UCSD-AML1 (cell line): ENCODE data around the gene CGRRF1.

ENCODE experiments used
- DNase-seq: peaks from one replicate; lab custom pipeline; 2025; ENCODE audit not compliant: unreplicated experiment; lab: John Stamatoyannopoulos, UW

CGRRF1 gene

GRCh38 chr14:54538055-54538454, 28.3 kb downstream of the CGRRF1 start:
- DNase-seq: no peak

- no peak for DNase-seq
Observed at GRCh38 chr14:54547583-54547982, 37.9 kb downstream of the CGRRF1 start.

GRCh38 chr14:54548491-54548890, 38.8 kb downstream of the CGRRF1 start:
- no peak for DNase-seq

GRCh38 chr14:54549862-54550261, 40.2 kb downstream of the CGRRF1 start:
- no peak for DNase-seq

GRCh38 chr14:54550514-54550913, 40.8 kb downstream of the CGRRF1 start:
- DNase-seq: no peak

GRCh38 chr14:54554401-54554800, 44.7 kb downstream of the CGRRF1 start:
- no peak for DNase-seq

GRCh38 chr14:54555651-54556050, 45.9 kb downstream of the CGRRF1 start:
- DNase-seq: no peak

- DNase-seq: no peak
Observed at GRCh38 chr14:54556535-54556934, 46.8 kb downstream of the CGRRF1 start.

GRCh38 chr14:54562334-54562733, 52.6 kb downstream of the CGRRF1 start:
- DNase-seq: no peak

GRCh38 chr14:54564071-54564867, 54.6 kb downstream of the CGRRF1 start:
- DNase-seq: no peak

GRCh38 chr14:54564868-54565784, 55.4 kb downstream of the CGRRF1 start:
- DNase-seq: peak; percentile 62

GRCh38 chr14:54565785-54566409, 56.2 kb downstream of the CGRRF1 start:
- peak; percentile 62 for DNase-seq

- peak; percentile 67 for DNase-seq
Observed at GRCh38 chr14:54566410-54567223, 56.9 kb downstream of the CGRRF1 start, which contains the start of gene SAMD4A. SAMD4A (plus strand) TSS chr14:54567128; CDS start chr14:54567917, 789 bp downstream.

- no peak for DNase-seq
Observed at GRCh38 chr14:54567224-54567638, 57.5 kb downstream of the CGRRF1 start.

GRCh38 chr14:54567639-54568561, 58.2 kb downstream of the CGRRF1 start:
- peak; percentile 28 for DNase-seq

GRCh38 chr14:54568821-54569595, 59.3 kb downstream of the CGRRF1 start:
- no peak for DNase-seq

- DNase-seq: no peak
Observed at GRCh38 chr14:54570047-54570446, 60.3 kb downstream of the CGRRF1 start.

- DNase-seq: no peak
Observed at GRCh38 chr14:54570631-54571415, 61.1 kb downstream of the CGRRF1 start.
